Suprapubic skin (tissue), 4 donors: Measurements from ENCODE around the gene MORC1.

Experiments
- CTCF ChIP-seq, 2 donors: fragments of 200-600 bp in 1 of 2; fragments of 450-650 bp in 1 of 2; sonication (generic) in 1 of 2; IDR thresholded peaks; one replicate each; pipeline ENCODE4 v1.5.1; 2016 to 2019; ENCODE audit warnings: antibody characterized with exemption in 2 of 2, mild to moderate bottlenecking in 1 of 2, moderate library complexity in 1 of 2
- EP300 ChIP-seq: sonication (generic); formaldehyde crosslinking; IDR thresholded peaks from one replicate; pipeline ENCODE4 v1.6.1; 2017; ENCODE audit warnings: antibody characterized with exemption
- POLR2A ChIP-seq, 2 donors: fragments of 450-650 bp; IDR thresholded peaks; one replicate each; pipeline ENCODE4 v1.6.1; 2017; ENCODE audit warnings: antibody characterized with exemption in 2 of 2, mild to moderate bottlenecking in 2 of 2, moderate library complexity in 2 of 2
- POLR2AphosphoS5 ChIP-seq, 3 donors: sonication (generic); formaldehyde crosslinking; IDR thresholded peaks; one replicate each; pipeline ENCODE4 v1.6.1; 2017; ENCODE audit warnings: antibody characterized with exemption in 3 of 3

DNA sequence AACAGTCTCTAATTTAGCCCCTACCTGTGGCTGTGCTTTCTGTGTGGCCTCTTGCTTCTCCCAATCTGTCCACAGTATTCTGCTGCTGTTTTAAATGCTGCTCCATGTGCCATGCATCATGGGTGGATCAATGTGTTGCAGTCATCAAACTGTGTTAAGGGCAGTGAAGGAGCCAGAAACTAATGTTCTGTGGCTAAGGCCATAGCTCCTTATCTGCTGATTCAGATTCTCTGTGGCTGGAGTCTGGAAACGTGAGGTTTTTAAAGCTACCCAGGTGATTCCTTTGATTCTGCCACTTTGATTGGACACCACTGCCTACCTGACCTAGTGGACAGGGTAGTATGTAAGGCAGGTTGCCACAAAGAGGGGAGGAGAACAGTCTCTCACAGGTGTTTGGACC is 44.8 kb downstream of the MORC1 start:
- TF ChIP-seq POLR2A (IDR thresholded peaks at IDR 0.05) (no peak), EP300 (no peak), CTCF (IDR thresholded peaks at IDR 0.05) (no peak), POLR2AphosphoS5 (IDR thresholded peaks at IDR 0.05) (no peak)
